A172 (cell line): ENCODE results near the gene SHLD2. TPM values are rescaled to one million over a fixed set of nuclear protein-coding genes. Genes with fewer than 3 reads are reported as not detected.
A peak's percentile ranks its signal among the peaks of the same experiment; 100 is the strongest.
"Not testable (repeated sequence)": the region's sequence is repeated elsewhere in the genome, so short reads cannot be mapped to it uniquely, and the experiment has no call there.

Source experiments
- DNase-seq: peaks from one replicate; pipeline ENCODE4 v3.0.0-alpha.2; 2015; ENCODE audit warnings: low spot score
- total RNA-seq: library from RNA; depleted of rRNA; stranded (reverse); fragments of >200 nt; shearing (Covaris generic); gene quantifications from 2 replicates; pipeline ENCODE4 v1.2.3, GENCODE V29; 2014

Gene SHLD2
- total RNA-seq, 1 experiment from 2014 or later = 58.8 TPM

- not testable (repeated sequence) for DNase-seq
Measured at GRCh38 chr10:87143109-87143418, 48.1 kb downstream of the SHLD2 start.

- DNase-seq = not testable (repeated sequence)
Measured at GRCh38 chr10:87145598-87145997, 50.6 kb downstream of the SHLD2 start.

- not testable (repeated sequence) for DNase-seq
Measured at GRCh38 chr10:87149020-87149609, 54.1 kb downstream of the SHLD2 start.

- not testable (repeated sequence) for DNase-seq
Measured at GRCh38 chr10:87151516-87151915, 56.5 kb downstream of the SHLD2 start.

GRCh38 chr10:87156841-87157240 is 61.8 kb downstream of the SHLD2 start:
- DNase-seq = not testable (repeated sequence)

- not testable (repeated sequence) for DNase-seq
Measured at GRCh38 chr10:87157821-87158220, 62.8 kb downstream of the SHLD2 start.

GRCh38 chr10:87162703-87163293 is 67.8 kb downstream of the SHLD2 start:
- not testable (repeated sequence) for DNase-seq

- not testable (repeated sequence) for DNase-seq
Measured at GRCh38 chr10:87163414-87163813, 68.4 kb downstream of the SHLD2 start.

- DNase-seq = not testable (repeated sequence)
Measured at GRCh38 chr10:87169857-87170256, 74.9 kb downstream of the SHLD2 start.

GRCh38 chr10:87170705-87171104 is 75.7 kb downstream of the SHLD2 start:
- DNase-seq = not testable (repeated sequence)

GRCh38 chr10:87171670-87172069 is 76.7 kb downstream of the SHLD2 start:
- DNase-seq = not testable (repeated sequence)

GRCh38 chr10:87172178-87172577 is 77.2 kb downstream of the SHLD2 start:
- DNase-seq = not testable (repeated sequence)

- DNase-seq = not testable (repeated sequence)
Measured at GRCh38 chr10:87177587-87177986, 82.6 kb downstream of the SHLD2 start.

- DNase-seq = not testable (repeated sequence)
Measured at GRCh38 chr10:87184421-87184820, 89.4 kb downstream of the SHLD2 start.

GRCh38 chr10:87186016-87186415 is 91.0 kb downstream of the SHLD2 start:
- DNase-seq = not testable (repeated sequence)

GRCh38 chr10:87187573-87187972 is 92.6 kb downstream of the SHLD2 start:
- not testable (repeated sequence) for DNase-seq

- not testable (repeated sequence) for DNase-seq
Measured at GRCh38 chr10:87191841-87192240, 96.8 kb downstream of the SHLD2 start.

- DNase-seq = peak; percentile 65
Measured at GRCh38 chr10:87200924-87201323, 105.9 kb downstream of the SHLD2 start.

GRCh38 chr10:87204801-87205200 is 109.8 kb downstream of the SHLD2 start:
- not testable (repeated sequence) for DNase-seq

GRCh38 chr10:87206922-87207321 is 111.9 kb downstream of the SHLD2 start:
- DNase-seq = not testable (repeated sequence)

- peak; percentile 4 for DNase-seq
Measured at GRCh38 chr10:87210309-87210708, 115.3 kb downstream of the SHLD2 start.

- peak; percentile 79 for DNase-seq
Measured at GRCh38 chr10:87211848-87212247, 116.8 kb downstream of the SHLD2 start.

GRCh38 chr10:87213150-87213765 is 118.3 kb downstream of the SHLD2 start:
- not testable (repeated sequence) for DNase-seq
